Breast epithelium (tissue), 3 donors: Measurements from ENCODE around the gene ERCC6L.

Source experiments
- POLR2A ChIP-seq: fragments of 450-650 bp; IDR thresholded peaks from one replicate; pipeline ENCODE4 v1.6.1; 2016; ENCODE audit warnings: antibody characterized with exemption, mild to moderate bottlenecking, moderate library complexity
- POLR2AphosphoS5 ChIP-seq, 3 donors: sonication (generic); formaldehyde crosslinking; IDR thresholded peaks; one replicate each; pipeline ENCODE4 v1.6.1; 2017; ENCODE audit warnings: antibody characterized with exemption in 3 of 3

DNA sequence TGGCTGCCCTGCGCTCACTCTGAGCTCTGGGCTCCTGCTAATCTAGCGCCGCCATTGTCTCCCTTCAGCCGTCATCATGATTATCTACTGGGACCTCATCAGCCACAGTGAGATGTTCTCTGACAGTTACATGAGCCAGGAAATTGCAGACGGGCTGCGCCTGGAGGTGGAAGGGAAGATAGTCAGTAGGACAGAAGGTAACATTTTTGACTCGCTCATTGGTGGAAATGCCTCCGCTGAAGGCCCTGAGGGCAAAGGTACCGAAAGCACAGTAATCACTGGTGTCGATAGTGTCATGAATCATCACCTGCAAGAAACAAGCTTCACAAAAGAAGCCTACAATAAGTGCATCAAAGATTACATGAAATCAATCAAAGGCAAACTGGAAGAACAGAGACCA lies 79.1 kb downstream of the ERCC6L start:
- TF ChIP-seq POLR2AphosphoS5 (IDR thresholded peaks at IDR 0.05) (no peak), POLR2A (no peak)
